Activated CD8-positive, alpha-beta memory T cell treated with anti-CD3 and anti-CD28 coated beads, Interleukin-2, amount 50 U/mL, for 1 hour (primary cell): ENCODE data around the gene RAD51B.

ENCODE experiments used
- DNase-seq: peaks from one replicate; pipeline ENCODE4 v3.0.0-alpha.2; 2020; ENCODE audit errors: extremely low read depth

Gene RAD51B

GRCh38 chr14:68384881-68385280, 565.3 kb downstream of the RAD51B start:
- no peak for DNase-seq

GRCh38 chr14:68386446-68386845, 566.9 kb downstream of the RAD51B start:
- no peak for DNase-seq

- no peak for DNase-seq
Observed at GRCh38 chr14:68386950-68387779, 567.6 kb downstream of the RAD51B start.

GRCh38 chr14:68389943-68390342, 570.4 kb downstream of the RAD51B start:
- no peak for DNase-seq

GRCh38 chr14:68390741-68391140, 571.2 kb downstream of the RAD51B start:
- no peak for DNase-seq

- DNase-seq, result no peak
Observed at GRCh38 chr14:68391311-68392014, 571.9 kb downstream of the RAD51B start.

- DNase-seq, result no peak
Observed at GRCh38 chr14:68392393-68393141, 573.0 kb downstream of the RAD51B start.

- no peak for DNase-seq
Observed at GRCh38 chr14:68393259-68393658, 573.7 kb downstream of the RAD51B start.

- DNase-seq, result no peak
Observed at GRCh38 chr14:68394118-68394763, 574.7 kb downstream of the RAD51B start.

GRCh38 chr14:68394764-68395143, 575.2 kb downstream of the RAD51B start:
- DNase-seq, result no peak

- no peak for DNase-seq
Observed at GRCh38 chr14:68395604-68396003, 576.0 kb downstream of the RAD51B start.

GRCh38 chr14:68396461-68396860, 576.9 kb downstream of the RAD51B start:
- DNase-seq, result no peak

GRCh38 chr14:68397371-68397811, 577.8 kb downstream of the RAD51B start:
- DNase-seq, result no peak

GRCh38 chr14:68397822-68398221, 578.2 kb downstream of the RAD51B start:
- no peak for DNase-seq

GRCh38 chr14:68398370-68398769, 578.8 kb downstream of the RAD51B start:
- no peak for DNase-seq

GRCh38 chr14:68399971-68400370, 580.4 kb downstream of the RAD51B start:
- DNase-seq, result no peak

- DNase-seq, result no peak
Observed at GRCh38 chr14:68401317-68401716, 581.7 kb downstream of the RAD51B start.

- no peak for DNase-seq
Observed at GRCh38 chr14:68401855-68402254, 582.3 kb downstream of the RAD51B start.

- DNase-seq, result no peak
Observed at GRCh38 chr14:68402525-68403101, 583.0 kb downstream of the RAD51B start.

GRCh38 chr14:68403191-68404145, 583.9 kb downstream of the RAD51B start:
- DNase-seq, result no peak
